Neural progenitor cell (in vitro differentiated cells): ENCODE results near the gene LCK.

Experiments
- CTCF ChIP-seq: fragments of 200-600 bp; sonication (generic); IDR thresholded peaks from 2 replicates; pipeline ENCODE4 v1.5.1; 2017; ENCODE audit warnings: antibody characterized with exemption, mild to moderate bottlenecking
- EZH2 ChIP-seq: fragments of 200-600 bp; sonication (generic); IDR thresholded peaks from 2 replicates; pipeline ENCODE4 v1.6.1; 2017; ENCODE audit warnings: antibody characterized with exemption, mild to moderate bottlenecking, moderate library complexity

GRCh38 chr1:32327204-32327603 lies 76.1 kb downstream of the LCK start:
- TF ChIP-seq CTCF (no peak), EZH2 (no peak)
